Measurements from ENCODE around the gene TSPAN5. TPM values are rescaled to one million over a fixed set of nuclear protein-coding genes. Genes with fewer than 3 reads are reported as not detected.

TSPAN5 gene
- total RNA-seq, 1 donor from 2014 or later = 21.1 TPM

GRCh38 chr4:98634061-98634460, 24.4 kb downstream of the TSPAN5 start:
- Mint-ChIP-seq H3K9me3 (no peaks in the 10 kb centered on the region), H3K27ac (no peak overlapping the region), H3K4me3 (ENCODE audit: low read depth) (no peak overlapping the region), H3K27me3 (ENCODE audit: low read depth) (no peaks in the 10 kb centered on the region), H3K36me3 (ENCODE audit: low read depth) (peaks cover 11% of the 10 kb centered on the region), H3K4me1 (ENCODE audit: low read depth) (peaks cover 21% of the 10 kb centered on the region)
- DNase-seq (ENCODE audit: low spot score) = no peak
- intact Hi-C loops (cut with micrococcal nuclease) = no loop called here

- intact Hi-C loops (cut with micrococcal nuclease) = no loop called here
- Mint-ChIP-seq H3K9me3 (no peaks in the 10 kb centered on the region), H3K4me1 (ENCODE audit: low read depth) (peaks cover 19% of the 10 kb centered on the region), H3K27me3 (ENCODE audit: low read depth) (no peaks in the 10 kb centered on the region), H3K4me3 (ENCODE audit: low read depth) (no peak overlapping the region), H3K27ac (no peak overlapping the region), H3K36me3 (ENCODE audit: low read depth) (peaks cover 11% of the 10 kb centered on the region)
- DNase-seq (ENCODE audit: low spot score) = no peak
These were observed 25.3 kb downstream of the TSPAN5 start for GRCh38 chr4:98633159-98633558.

GRCh38 chr4:98632258-98632657, 26.2 kb downstream of the TSPAN5 start:
- intact Hi-C loops (cut with micrococcal nuclease) = no loop called here
- H3K36me3 Mint-ChIP-seq (ENCODE audit: low read depth) = peaks cover 11% of the 10 kb centered on the region
- DNase-seq (ENCODE audit: low spot score) = no peak
- no peak overlapping the region for H3K4me3 Mint-ChIP-seq (ENCODE audit: low read depth)
- peaks cover 18% of the 10 kb centered on the region for H3K4me1 Mint-ChIP-seq (ENCODE audit: low read depth)
- H3K27ac Mint-ChIP-seq = no peak overlapping the region
- H3K27me3 Mint-ChIP-seq (ENCODE audit: low read depth) = no peaks in the 10 kb centered on the region
- no peaks in the 10 kb centered on the region for H3K9me3 Mint-ChIP-seq

DNA sequence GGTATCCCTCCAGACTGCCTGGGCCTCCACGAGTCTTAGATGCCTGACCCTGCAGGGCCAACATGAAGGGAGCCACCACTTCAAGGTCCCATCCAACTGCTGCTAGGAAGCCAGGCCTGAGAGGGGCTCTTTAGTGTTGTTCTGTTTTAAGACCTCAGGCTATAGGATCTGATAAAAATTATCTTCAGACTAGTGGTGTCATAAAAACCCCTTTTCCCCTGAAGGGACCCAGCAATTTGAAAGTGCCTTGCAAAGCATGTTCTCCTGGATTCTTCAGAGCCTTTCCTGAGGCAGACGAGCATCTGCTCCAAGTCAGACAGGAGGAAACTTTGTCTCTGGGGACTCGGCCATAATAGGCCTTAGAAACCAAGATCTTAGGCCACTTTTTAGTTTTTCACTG, 26.9 kb downstream of the TSPAN5 start:
- DNase-seq (ENCODE audit: low spot score) = no peak
- no peak overlapping the region for H3K27ac Mint-ChIP-seq
- H3K27me3 Mint-ChIP-seq (ENCODE audit: low read depth) = no peaks in the 10 kb centered on the region
- H3K36me3 Mint-ChIP-seq (ENCODE audit: low read depth) = peaks cover 11% of the 10 kb centered on the region
- peaks cover 23% of the 10 kb centered on the region for H3K4me1 Mint-ChIP-seq (ENCODE audit: low read depth)
- no peaks in the 10 kb centered on the region for H3K9me3 Mint-ChIP-seq
- intact Hi-C loops (cut with micrococcal nuclease) = no loop called here
- H3K4me3 Mint-ChIP-seq (ENCODE audit: low read depth) = no peak overlapping the region

GRCh38 chr4:98630737-98631454, 27.5 kb downstream of the TSPAN5 start:
- Mint-ChIP-seq H3K36me3 (ENCODE audit: low read depth) (peaks cover 11% of the 10 kb centered on the region), H3K4me1 (ENCODE audit: low read depth) (peaks cover 29% of the 10 kb centered on the region), H3K27me3 (ENCODE audit: low read depth) (no peaks in the 10 kb centered on the region), H3K9me3 (no peaks in the 10 kb centered on the region), H3K4me3 (ENCODE audit: low read depth) (no peak overlapping the region), H3K27ac (no peak overlapping the region)
- DNase-seq (ENCODE audit: low spot score) = no peak
- intact Hi-C loops (cut with micrococcal nuclease) = no loop called here

DNA sequence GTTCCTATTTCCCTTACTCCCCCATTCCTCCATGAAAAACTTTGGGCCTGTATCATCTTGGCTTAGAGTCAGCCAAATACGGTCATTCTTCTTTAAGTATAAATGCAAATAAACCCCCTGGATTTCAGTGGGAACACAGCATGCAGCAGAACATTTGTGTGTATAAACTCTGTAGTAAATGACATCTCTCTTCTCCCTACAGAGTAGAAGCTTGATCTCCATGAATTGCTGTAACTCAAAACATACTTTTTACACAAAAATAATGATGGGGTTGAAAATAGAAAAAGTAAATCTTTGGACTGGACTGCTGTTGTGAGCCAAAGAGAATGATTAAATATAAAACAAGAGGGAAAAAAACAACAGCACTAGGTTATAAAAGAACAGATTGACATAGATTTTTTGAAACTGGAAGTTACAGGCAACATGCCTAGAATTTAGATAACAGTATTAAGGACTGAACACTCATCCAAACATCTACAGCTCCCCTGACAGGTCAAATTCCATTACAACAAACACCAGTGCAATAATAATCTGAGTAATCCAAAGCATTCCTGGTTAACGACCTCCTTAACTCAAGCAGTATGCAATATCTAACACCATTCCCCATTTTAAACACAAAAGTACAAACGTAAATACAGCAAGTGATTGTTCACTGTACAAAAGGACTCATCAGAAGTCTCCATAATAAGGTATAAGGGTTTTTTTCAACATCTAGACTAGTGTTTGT, 30.7 kb downstream of the TSPAN5 start:
- Mint-ChIP-seq H3K4me3 (ENCODE audit: low read depth) (no peak overlapping the region), H3K36me3 (ENCODE audit: low read depth) (peaks cover 3% of the 10 kb centered on the region), H3K27ac (no peak overlapping the region), H3K9me3 (no peaks in the 10 kb centered on the region), H3K4me1 (ENCODE audit: low read depth) (peaks cover 41% of the 10 kb centered on the region), H3K27me3 (ENCODE audit: low read depth) (no peaks in the 10 kb centered on the region)
- DNase-seq (ENCODE audit: low spot score) = no peak
- intact Hi-C loops (cut with micrococcal nuclease) = no loop called here

DNA sequence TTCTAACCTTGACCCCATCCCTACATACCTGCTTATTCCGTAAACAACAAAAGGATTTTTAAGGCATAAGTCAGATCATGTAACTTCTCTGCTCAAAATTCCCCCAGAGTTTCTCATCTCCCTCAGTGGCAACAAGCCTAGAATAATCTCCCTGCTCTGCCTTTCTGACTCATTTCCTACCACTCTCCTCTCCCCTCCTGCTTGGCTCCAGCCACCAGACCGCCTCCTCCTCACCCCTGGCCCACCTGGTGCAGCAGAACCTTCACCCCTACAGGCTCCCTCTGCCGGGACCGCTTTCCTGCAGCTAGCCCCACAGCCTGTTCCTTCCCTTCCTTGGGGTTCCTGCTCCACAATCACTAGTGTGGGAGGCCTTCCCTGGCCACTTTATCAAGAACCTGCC, 32.1 kb downstream of the TSPAN5 start:
- Mint-ChIP-seq H3K9me3 (no peaks in the 10 kb centered on the region), H3K36me3 (ENCODE audit: low read depth) (no peaks in the 10 kb centered on the region)

DNA sequence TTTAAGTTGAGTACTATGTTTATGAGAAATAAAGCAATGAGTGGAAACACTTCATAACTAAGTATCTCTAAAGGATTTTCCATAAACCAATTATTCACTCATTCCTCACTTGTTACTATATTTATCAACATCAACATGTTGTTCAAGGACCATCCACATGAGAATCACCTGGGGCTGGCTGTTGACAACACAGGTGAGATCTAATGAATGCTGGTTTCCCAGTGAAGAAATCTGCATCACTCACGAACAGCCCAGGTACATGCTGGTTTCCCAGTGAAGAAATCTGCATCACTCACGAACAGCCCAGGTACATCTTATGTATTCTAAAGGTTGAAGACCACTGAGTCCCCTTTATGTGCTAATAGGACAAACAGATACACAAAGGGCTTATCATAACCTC, 32.5 kb downstream of the TSPAN5 start:
- no peaks in the 10 kb centered on the region for H3K27me3 Mint-ChIP-seq (ENCODE audit: low read depth)
- no peak overlapping the region for H3K27ac Mint-ChIP-seq
- intact Hi-C loops (cut with micrococcal nuclease) = loop anchor here (2.0 kb wide), 1 partner anchor 23 kb away; no protein-coding TSS in a partner anchor
- peaks cover 35% of the 10 kb centered on the region for H3K4me1 Mint-ChIP-seq (ENCODE audit: low read depth)
- H3K9me3 Mint-ChIP-seq = no peaks in the 10 kb centered on the region
- H3K4me3 Mint-ChIP-seq (ENCODE audit: low read depth) = no peak overlapping the region
- no peaks in the 10 kb centered on the region for H3K36me3 Mint-ChIP-seq (ENCODE audit: low read depth)
- no peak for DNase-seq (ENCODE audit: low spot score)

More for the DNA sequence above, 32.1 kb downstream of the TSPAN5 start:
- DNase-seq (ENCODE audit: low spot score) = no peak
- peaks cover 35% of the 10 kb centered on the region for H3K4me1 Mint-ChIP-seq (ENCODE audit: low read depth)
- intact Hi-C loops (cut with micrococcal nuclease) = no loop called here
- no peak overlapping the region for H3K4me3 Mint-ChIP-seq (ENCODE audit: low read depth)
- peak overlapping the region; percentile 58 for H3K27ac Mint-ChIP-seq
- H3K27me3 Mint-ChIP-seq (ENCODE audit: low read depth) = no peaks in the 10 kb centered on the region

- peaks cover 40% of the 10 kb centered on the region for H3K4me1 Mint-ChIP-seq (ENCODE audit: low read depth)
- H3K27me3 Mint-ChIP-seq (ENCODE audit: low read depth) = no peaks in the 10 kb centered on the region
- H3K4me3 Mint-ChIP-seq (ENCODE audit: low read depth) = no peak overlapping the region
- H3K36me3 Mint-ChIP-seq (ENCODE audit: low read depth) = no peaks in the 10 kb centered on the region
- intact Hi-C loops (cut with micrococcal nuclease) = loop anchor here (2.0 kb wide), 1 partner anchor 23 kb away; no protein-coding TSS in a partner anchor
- no peak overlapping the region for H3K27ac Mint-ChIP-seq
- no peak for DNase-seq (ENCODE audit: low spot score)
- no peaks in the 10 kb centered on the region for H3K9me3 Mint-ChIP-seq
These were observed 33.0 kb downstream of the TSPAN5 start for GRCh38 chr4:98625399-98625798.

DNA sequence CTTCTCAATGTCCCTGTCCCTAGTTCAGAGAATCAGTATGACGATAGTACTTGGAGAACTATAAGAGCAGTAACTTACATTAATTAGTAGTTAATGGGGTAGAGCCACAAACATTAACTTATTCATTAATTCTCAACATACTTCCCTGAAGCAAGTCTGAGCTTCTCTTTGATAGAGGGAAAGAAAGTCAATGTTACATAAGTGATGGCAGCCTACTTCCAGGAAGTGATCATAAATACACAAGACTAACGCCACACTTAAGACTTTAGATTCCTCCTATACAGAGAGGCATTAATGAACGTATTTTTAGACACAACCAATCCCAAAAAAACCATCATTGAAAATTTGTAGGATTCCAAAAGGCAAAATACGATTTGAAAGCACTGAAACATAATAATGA, 33.8 kb downstream of the TSPAN5 start:
- no peaks in the 10 kb centered on the region for H3K27me3 Mint-ChIP-seq (ENCODE audit: low read depth)

DNA sequence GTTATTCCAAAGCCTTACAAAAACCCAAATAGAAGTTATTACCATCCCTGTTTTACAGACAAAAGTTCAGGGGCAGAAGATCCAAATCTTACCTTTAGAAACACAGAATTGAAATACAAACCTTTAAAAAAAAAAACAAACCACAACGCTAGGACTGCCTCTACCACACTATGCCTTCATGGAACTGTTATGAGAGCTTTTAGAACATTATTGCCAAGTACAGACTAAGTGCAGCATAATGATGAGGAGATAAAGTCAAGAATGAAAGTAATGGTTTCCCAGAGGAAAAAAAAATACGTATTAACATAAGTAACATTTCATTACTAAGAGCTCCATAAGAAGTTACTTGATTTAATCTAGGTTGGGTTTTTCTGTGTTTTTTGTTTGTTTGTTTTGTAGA, 34.3 kb downstream of the TSPAN5 start:
- H3K4me3 Mint-ChIP-seq (ENCODE audit: low read depth) = no peak overlapping the region
- H3K4me1 Mint-ChIP-seq (ENCODE audit: low read depth) = peaks cover 41% of the 10 kb centered on the region

More for the DNA sequence above, 33.8 kb downstream of the TSPAN5 start:
- Mint-ChIP-seq H3K4me3 (ENCODE audit: low read depth) (no peak overlapping the region), H3K4me1 (ENCODE audit: low read depth) (peaks cover 41% of the 10 kb centered on the region), H3K36me3 (ENCODE audit: low read depth) (no peaks in the 10 kb centered on the region), H3K27ac (no peak overlapping the region), H3K9me3 (no peaks in the 10 kb centered on the region)
- DNase-seq (ENCODE audit: low spot score) = no peak
- intact Hi-C loops (cut with micrococcal nuclease) = loop anchor here (2.0 kb wide), 1 partner anchor 22 kb away; no protein-coding TSS in a partner anchor

GRCh38 chr4:98623126-98623802, 35.1 kb downstream of the TSPAN5 start:
- H3K4me1 Mint-ChIP-seq (ENCODE audit: low read depth) = peaks cover 42% of the 10 kb centered on the region
- no peak for DNase-seq (ENCODE audit: low spot score)
- H3K4me3 Mint-ChIP-seq (ENCODE audit: low read depth) = no peak overlapping the region
- H3K27ac Mint-ChIP-seq = no peak overlapping the region
- intact Hi-C loops (cut with micrococcal nuclease) = no loop called here
- H3K9me3 Mint-ChIP-seq = no peaks in the 10 kb centered on the region
- H3K27me3 Mint-ChIP-seq (ENCODE audit: low read depth) = no peaks in the 10 kb centered on the region
- no peaks in the 10 kb centered on the region for H3K36me3 Mint-ChIP-seq (ENCODE audit: low read depth)

More for the DNA sequence above, 34.3 kb downstream of the TSPAN5 start:
- H3K36me3 Mint-ChIP-seq (ENCODE audit: low read depth) = no peaks in the 10 kb centered on the region
- no peak for DNase-seq (ENCODE audit: low spot score)
- intact Hi-C loops (cut with micrococcal nuclease) = loop anchor here (2.0 kb wide), 1 partner anchor 21 kb away; no protein-coding TSS in a partner anchor
- H3K9me3 Mint-ChIP-seq = no peaks in the 10 kb centered on the region
- H3K27ac Mint-ChIP-seq = no peak overlapping the region
- no peaks in the 10 kb centered on the region for H3K27me3 Mint-ChIP-seq (ENCODE audit: low read depth)
